T-helper 1 cell treated with Interleukin-12 subunit alpha and Interleukin-12 subunit beta and Interleukin-4 antibody, amounts not matched to agents 30 μg/mL and 1 μg/mL, for 36 hours (primary cell): ENCODE results near the gene DAW1.

Experiments used
- H3K27ac Mint-ChIP-seq: one replicate; pipeline ENCODE4 v1.8.0; 2021; ENCODE audit warnings: mild to moderate bottlenecking, mixed read lengths
- H3K27me3 Mint-ChIP-seq: one replicate; pipeline ENCODE4 v1.8.0; 2021; ENCODE audit warnings: low read depth, mixed read lengths
- H3K36me3 Mint-ChIP-seq: one replicate; pipeline ENCODE4 v1.8.0; 2021; ENCODE audit warnings: low read depth, mixed read lengths
- H3K4me1 Mint-ChIP-seq: one replicate; pipeline ENCODE4 v1.8.0; 2021; ENCODE audit warnings: low read depth, mixed read lengths
- H3K4me3 Mint-ChIP-seq: one replicate; pipeline ENCODE4 v1.8.0; 2021; ENCODE audit warnings: mild to moderate bottlenecking, moderate library complexity, mixed read lengths
- H3K9me3 Mint-ChIP-seq: one replicate; pipeline ENCODE4 v1.8.0; 2021; ENCODE audit warnings: mixed read lengths

The DAW1 gene

DNA sequence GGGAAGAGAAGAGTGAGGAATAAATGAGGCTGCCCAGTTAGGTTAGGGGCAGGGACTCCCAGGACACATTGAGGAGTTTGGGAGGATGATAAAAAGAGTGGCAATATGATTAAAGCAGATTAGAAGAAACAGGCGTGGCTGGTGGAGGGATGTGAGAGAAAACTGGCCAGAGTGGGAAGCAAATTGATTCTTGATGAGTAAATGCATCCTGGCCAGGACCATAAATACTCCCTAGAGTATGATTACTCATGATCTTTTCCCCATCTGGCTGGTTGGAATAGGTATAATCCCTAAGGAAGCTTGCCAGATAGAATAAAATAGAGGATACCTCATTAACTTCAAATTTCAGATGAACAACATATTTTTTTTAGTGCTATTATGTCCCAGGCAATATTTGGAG, 21.5 kb upstream of the DAW1 start:
- Mint-ChIP-seq H3K36me3 (no peaks in the 10 kb centered on the region), H3K27me3 (no peaks in the 10 kb centered on the region), H3K4me3 (no peak overlapping the region), H3K9me3 (no peaks in the 10 kb centered on the region), H3K27ac (no peak overlapping the region), H3K4me1 (no peaks in the 10 kb centered on the region)

DNA sequence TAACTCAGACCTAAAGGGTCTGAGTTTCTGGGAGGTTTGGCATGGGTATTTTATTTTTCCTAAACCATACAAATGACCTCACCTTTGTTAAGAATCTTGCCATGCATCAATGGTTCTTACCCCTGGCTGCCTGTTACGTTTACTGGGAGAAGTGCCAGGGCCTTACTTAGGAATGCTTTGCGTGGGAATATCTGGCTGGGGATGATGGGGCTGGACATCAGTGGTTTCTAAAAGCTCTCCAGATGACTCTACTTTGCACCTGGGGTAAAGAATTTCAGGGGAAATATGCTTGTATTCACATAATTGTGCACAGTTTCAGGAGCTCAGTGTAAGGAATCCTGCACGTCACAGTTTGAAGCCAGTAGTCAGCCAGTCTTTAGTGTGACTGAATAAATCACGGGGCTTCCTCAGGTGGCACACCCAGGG, 18.2 kb upstream of the DAW1 start:
- no peaks in the 10 kb centered on the region for H3K27me3 Mint-ChIP-seq

DNA sequence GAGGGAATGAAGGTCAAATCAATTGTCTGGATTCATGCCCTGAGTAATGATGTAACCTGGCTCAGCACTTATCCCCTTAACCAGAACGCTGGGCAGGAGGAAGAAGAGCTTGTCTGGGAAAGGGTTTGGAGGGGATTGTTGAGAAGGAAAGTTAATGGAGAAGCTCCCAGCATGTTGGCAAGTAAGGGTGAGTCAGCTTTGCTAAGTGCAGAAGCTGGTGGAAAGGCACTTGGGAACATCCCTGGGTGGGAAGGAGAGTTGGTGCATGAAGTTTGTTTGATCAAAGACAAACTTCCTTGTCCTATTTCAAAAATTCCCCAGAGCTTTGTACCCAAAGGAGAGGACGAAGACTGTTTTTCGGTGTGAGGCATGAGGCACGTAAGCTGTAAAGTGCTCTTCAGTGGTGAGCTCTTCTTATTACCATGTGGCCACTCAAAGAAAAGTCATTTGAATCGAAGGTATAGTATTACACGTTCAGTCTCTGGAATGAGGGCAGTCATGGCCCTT, 17.6 kb upstream of the DAW1 start:
- H3K4me1 Mint-ChIP-seq: no peaks in the 10 kb centered on the region
- H3K27me3 Mint-ChIP-seq: no peaks in the 10 kb centered on the region
- H3K9me3 Mint-ChIP-seq: no peaks in the 10 kb centered on the region
- H3K36me3 Mint-ChIP-seq: no peaks in the 10 kb centered on the region
- H3K4me3 Mint-ChIP-seq: no peak overlapping the region
- no peak overlapping the region for H3K27ac Mint-ChIP-seq

More for the DNA sequence above, 18.2 kb upstream of the DAW1 start:
- Mint-ChIP-seq H3K9me3 (no peaks in the 10 kb centered on the region), H3K27ac (no peak overlapping the region), H3K4me1 (no peaks in the 10 kb centered on the region), H3K4me3 (no peak overlapping the region), H3K36me3 (no peaks in the 10 kb centered on the region)

DNA sequence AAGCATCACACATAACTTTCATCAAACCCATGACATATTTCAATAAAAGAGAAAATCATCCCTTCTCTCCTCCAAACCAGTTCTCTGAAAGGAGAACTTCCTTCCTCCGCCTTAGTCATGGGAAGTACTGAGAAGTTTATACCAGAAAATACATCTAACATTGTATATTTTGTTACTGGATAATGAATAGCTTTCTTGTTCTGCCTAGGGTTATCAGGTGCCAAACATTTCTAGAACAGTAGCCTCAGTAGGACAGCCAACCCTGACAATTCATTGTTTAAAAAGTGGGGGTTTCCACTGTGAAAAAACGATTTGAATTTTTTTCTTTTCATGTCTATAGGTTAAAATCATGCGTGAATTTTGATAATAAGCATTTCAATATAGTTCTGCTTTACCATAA, 16.0 kb upstream of the DAW1 start:
- no peak overlapping the region for H3K27ac Mint-ChIP-seq
- no peak overlapping the region for H3K4me3 Mint-ChIP-seq
- H3K27me3 Mint-ChIP-seq: no peaks in the 10 kb centered on the region
- H3K9me3 Mint-ChIP-seq: no peaks in the 10 kb centered on the region
- no peaks in the 10 kb centered on the region for H3K4me1 Mint-ChIP-seq
- no peaks in the 10 kb centered on the region for H3K36me3 Mint-ChIP-seq

DNA sequence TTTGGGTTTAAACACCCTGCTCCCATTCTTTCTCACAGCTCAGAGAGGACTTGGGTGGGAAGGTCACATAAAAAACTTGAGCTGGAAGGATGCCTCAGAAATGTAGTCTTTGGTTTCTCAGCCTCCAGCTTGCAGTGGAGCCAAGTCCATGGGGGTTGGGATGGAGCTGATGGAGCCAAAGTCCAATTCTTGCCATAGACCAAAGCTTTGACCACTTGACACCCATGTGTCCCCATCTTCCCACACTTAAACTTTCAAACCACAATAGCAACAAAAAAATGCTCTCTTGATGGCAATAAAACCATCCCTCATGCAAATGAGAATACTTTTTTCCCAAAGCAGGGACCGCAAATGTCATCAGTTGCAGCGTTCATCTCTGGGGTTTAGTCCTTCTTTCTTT, 14.7 kb upstream of the DAW1 start:
- Mint-ChIP-seq H3K4me1 (no peaks in the 10 kb centered on the region), H3K9me3 (no peaks in the 10 kb centered on the region), H3K27me3 (no peaks in the 10 kb centered on the region), H3K36me3 (no peaks in the 10 kb centered on the region), H3K27ac (no peak overlapping the region), H3K4me3 (no peak overlapping the region)

DNA sequence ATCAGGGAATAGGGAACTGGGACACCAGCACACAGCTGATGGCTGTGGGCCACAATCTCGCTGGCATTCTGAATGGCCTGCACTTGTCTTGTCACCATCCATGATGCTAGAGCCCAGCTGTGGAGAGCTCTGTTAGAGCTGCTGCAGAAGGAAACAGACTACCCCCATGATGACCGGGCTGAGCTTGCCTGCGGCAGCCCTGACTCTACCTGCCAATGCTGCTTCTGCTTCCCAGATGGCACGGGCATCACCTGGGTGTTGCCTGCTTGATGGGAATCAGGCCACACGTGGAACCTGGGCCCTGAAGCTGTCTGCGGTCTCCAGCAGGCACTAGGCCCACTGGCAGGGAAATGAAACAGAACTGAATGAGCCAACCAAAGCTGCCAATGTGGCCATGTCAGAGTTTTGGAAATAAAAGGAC, 11.2 kb upstream of the DAW1 start:
- H3K4me3 Mint-ChIP-seq: no peak overlapping the region
- no peaks in the 10 kb centered on the region for H3K27me3 Mint-ChIP-seq

DNA sequence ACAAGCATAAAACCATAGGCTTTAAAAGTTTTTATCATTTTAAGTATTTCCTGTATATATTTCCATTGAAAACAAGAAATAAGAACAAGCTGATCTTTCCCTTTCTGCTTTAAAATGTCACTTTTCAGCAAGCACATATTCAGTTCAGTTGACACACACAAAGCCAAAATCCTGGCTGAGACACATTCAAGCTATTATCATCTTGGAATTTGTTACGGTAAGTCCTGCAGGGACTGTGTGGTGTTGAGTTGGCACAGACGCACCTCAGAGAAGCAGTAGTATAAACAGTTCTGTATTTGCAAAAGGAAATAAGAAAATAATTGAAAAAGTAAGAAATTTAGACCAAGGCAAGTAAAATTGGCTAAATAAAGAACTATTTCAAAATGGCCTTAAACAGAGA, 10.4 kb upstream of the DAW1 start:
- Mint-ChIP-seq H3K27ac (no peak overlapping the region), H3K9me3 (no peaks in the 10 kb centered on the region), H3K36me3 (no peaks in the 10 kb centered on the region), H3K4me1 (no peaks in the 10 kb centered on the region), H3K4me3 (no peak overlapping the region), H3K27me3 (no peaks in the 10 kb centered on the region)

More for the DNA sequence above, 11.2 kb upstream of the DAW1 start:
- no peaks in the 10 kb centered on the region for H3K36me3 Mint-ChIP-seq
- H3K9me3 Mint-ChIP-seq: no peaks in the 10 kb centered on the region
- H3K27ac Mint-ChIP-seq: no peak overlapping the region
- no peaks in the 10 kb centered on the region for H3K4me1 Mint-ChIP-seq

DNA sequence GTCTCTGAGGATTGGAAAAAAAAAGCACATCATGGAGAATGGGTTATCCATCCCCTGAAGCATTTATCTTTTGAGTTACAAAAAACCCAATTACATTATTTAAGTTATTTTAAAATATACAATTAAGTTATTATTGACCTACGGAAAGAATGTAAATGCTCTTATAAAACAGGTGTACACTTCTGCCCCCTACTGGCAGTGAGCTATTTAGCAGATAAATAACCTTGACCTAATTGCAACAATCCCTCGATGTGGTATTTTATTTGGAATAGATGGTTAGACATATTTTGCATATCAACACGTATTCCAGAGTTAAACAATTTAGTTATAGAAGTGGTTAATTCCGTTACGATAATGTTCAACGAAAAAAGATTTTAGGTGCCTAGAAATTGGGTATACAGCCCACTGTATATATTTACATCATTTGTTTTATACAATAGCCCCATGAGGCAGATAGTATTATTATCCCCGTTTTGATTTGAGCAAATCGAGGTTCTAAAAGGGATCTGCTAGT, 9.1 kb upstream of the DAW1 start:
- H3K27me3 Mint-ChIP-seq: no peaks in the 10 kb centered on the region

DNA sequence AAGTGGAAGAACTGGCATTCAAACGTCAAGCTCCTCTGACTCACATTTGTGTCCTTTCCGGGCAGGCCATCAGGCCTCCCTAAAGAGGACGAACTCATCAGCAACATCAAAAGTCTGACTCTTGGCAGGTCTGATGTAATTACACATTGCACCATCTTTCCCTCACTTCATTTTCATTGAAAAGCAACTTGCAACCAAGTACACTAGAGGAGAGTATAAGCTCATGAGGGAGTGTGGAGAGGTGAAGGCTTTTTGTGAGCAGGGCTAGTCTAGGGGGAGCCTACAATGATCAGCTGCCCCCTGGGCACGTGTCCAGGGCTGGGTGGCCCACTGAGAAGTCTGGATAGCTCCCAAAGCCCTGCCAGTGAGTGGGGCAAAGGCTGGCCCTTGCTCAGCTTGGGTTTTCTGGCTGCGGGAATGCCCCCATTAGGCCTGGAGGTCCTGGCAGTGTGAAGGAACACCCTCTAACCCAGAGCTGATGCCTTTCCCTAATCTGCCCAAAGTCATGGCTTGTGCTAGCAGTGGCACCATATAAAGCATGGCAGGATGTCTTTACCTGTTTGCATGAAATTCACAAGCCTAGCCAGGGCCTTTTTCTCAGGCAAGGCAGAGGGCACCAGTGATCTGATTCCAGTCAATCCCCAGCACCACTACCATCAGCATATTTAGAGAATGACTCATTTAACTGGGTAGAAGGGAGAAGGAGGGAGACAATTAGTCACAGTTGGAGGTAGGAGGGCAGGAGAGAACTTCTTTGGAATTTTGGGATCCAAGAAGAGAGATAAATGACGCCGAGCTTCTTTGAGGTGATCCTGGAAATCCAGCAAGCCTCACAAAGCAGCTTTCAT, 8.5 kb upstream of the DAW1 start:
- H3K9me3 Mint-ChIP-seq: no peaks in the 10 kb centered on the region
- H3K27ac Mint-ChIP-seq: no peak overlapping the region
- no peaks in the 10 kb centered on the region for H3K27me3 Mint-ChIP-seq

More for the DNA sequence above, 9.1 kb upstream of the DAW1 start:
- no peaks in the 10 kb centered on the region for H3K4me1 Mint-ChIP-seq
- H3K27ac Mint-ChIP-seq: no peak overlapping the region
- H3K9me3 Mint-ChIP-seq: no peaks in the 10 kb centered on the region
- H3K4me3 Mint-ChIP-seq: no peak overlapping the region
- H3K36me3 Mint-ChIP-seq: no peaks in the 10 kb centered on the region

DNA sequence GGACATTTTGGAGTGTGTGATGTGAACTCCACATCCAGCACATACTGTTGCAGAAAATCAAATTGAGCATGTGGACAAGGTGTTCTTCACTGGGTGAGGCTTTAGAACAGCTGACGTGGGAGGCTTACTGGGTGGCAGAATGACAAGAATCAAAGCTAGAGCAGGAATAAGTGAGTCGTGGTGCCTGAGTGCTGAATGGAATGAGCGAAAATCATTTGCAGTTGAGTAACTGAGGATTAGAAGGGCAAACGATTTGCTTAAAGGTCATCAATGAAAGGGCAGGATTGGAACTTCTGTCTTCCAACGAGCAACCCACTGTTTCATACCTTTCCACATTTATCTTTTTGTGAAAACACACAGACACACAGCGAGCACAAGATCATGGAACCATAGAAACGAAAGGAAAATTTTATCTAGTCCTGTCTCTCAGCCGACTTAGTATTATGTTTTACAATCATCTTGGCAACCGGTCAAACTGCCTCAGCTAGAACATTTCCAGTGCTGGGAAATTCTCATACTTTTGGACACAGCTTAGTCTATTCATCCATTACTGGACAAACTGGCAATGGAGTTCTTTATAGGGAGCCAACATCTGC, 7.2 kb upstream of the DAW1 start:
- Mint-ChIP-seq H3K4me1 (no peaks in the 10 kb centered on the region), H3K36me3 (no peaks in the 10 kb centered on the region), H3K4me3 (no peak overlapping the region), H3K9me3 (no peaks in the 10 kb centered on the region), H3K27ac (no peak overlapping the region), H3K27me3 (peaks cover 3% of the 10 kb centered on the region)

More for the DNA sequence above, 8.5 kb upstream of the DAW1 start:
- Mint-ChIP-seq H3K36me3 (no peaks in the 10 kb centered on the region), H3K4me1 (no peaks in the 10 kb centered on the region), H3K4me3 (no peak overlapping the region)

DNA sequence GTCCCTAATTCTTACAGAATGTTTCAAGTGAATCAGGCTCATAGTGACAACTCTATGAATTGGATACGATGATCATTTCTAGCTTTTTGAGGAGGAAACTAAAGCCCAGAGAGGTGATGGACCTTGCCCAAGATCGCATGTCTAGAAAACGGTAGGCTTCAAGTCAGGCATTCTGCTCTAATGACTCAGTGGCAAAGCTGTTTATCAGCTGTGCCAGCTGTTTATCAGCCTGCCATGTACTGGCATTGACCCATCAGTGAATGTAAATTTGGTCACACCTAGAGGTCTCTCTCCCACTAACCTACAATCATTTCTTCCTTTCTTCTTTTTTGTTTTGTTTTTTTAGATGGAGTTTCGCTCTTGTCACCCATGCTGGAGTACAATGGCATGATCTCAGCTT, 6.1 kb upstream of the DAW1 start:
- H3K4me3 Mint-ChIP-seq: no peak overlapping the region

DNA sequence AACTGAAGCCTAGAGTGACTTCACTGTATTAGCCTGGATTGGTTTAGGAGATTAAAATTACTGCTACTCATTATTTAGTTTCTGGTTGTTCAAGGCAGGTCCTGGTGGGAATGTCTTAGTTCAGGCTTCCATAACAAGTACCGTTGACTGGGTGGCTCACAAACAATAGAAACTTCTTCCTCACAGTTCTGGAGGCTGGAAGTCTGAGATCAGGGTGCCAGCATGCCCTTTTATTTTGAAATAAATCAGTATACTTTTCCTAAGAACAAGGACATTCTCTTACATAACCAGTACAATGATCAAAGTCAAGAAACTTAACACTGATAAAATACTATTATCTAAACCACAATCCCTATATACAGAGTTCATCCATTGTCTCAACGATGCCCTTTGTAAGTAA, 4.0 kb upstream of the DAW1 start:
- no peaks in the 10 kb centered on the region for H3K4me1 Mint-ChIP-seq
- H3K9me3 Mint-ChIP-seq: no peaks in the 10 kb centered on the region
- H3K36me3 Mint-ChIP-seq: no peaks in the 10 kb centered on the region
- H3K27me3 Mint-ChIP-seq: peaks cover 17% of the 10 kb centered on the region
- no peak overlapping the region for H3K4me3 Mint-ChIP-seq
- no peak overlapping the region for H3K27ac Mint-ChIP-seq

More for the DNA sequence above, 6.1 kb upstream of the DAW1 start:
- Mint-ChIP-seq H3K27ac (no peak overlapping the region), H3K4me1 (no peaks in the 10 kb centered on the region), H3K27me3 (peaks cover 10% of the 10 kb centered on the region), H3K9me3 (no peaks in the 10 kb centered on the region), H3K36me3 (no peaks in the 10 kb centered on the region)

DNA sequence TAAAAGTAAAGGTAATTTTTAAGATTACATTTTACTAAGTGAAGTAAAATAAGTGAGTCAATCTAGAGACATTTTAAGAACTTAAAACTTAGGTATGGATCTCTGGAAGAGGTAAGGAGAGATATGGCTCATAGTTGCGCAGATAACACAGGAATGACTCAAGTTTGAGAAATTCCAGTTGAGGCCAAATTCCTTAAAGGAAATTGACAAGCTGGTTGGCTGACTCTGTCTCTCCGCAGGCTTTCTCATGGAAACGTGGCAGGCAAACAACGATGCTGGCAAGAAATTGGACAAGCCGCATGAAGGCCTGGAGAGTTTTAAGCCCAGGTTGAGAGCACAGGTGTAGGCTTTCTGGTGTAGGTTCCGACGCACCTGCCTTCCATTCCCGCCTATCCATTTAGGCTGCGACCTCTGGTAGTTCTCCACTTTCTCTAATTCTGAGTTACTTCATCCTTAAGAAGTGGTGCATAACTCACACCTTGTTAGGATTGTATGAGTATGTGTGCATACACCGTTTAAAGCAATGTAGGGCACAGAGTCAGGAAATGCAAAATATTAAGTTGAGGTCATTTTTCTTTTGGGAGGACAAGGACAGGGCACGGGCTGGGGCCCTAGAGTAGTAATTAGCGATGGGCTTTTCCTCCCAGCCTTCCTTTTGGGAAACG, 589 bp upstream of the DAW1 start:
- Mint-ChIP-seq H3K4me1 (no peaks in the 10 kb centered on the region), H3K27ac (no peak overlapping the region), H3K27me3 (peaks cover 37% of the 10 kb centered on the region), H3K4me3 (no peak overlapping the region), H3K36me3 (no peaks in the 10 kb centered on the region), H3K9me3 (no peaks in the 10 kb centered on the region)

DNA sequence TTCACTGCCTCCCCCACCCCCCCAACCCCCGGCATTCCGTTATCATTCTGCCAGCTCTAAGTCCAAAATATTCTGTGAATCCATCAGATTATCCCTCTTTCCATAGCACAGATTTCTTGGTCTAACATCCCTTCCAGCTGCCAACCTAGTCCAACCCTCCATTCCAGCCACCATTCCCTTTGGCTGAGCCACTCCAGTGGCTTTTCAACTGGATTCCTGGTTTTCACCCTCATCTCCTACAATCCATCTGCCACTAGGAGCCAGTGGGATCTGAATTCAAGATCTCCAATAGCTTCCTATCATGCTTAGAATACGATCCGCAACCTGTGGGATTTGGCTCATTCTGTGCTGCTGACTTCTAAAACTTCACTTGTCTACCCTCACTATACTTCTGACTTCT, 1.2 kb downstream of the DAW1 start:
- Mint-ChIP-seq H3K9me3 (no peaks in the 10 kb centered on the region), H3K4me1 (no peaks in the 10 kb centered on the region), H3K4me3 (no peak overlapping the region), H3K36me3 (no peaks in the 10 kb centered on the region), H3K27me3 (peaks cover 37% of the 10 kb centered on the region), H3K27ac (no peak overlapping the region)
